Tibial nerve (tissue), 4 donors: ENCODE results near the gene USP6NL.

Experiments
- CTCF ChIP-seq, 5 experiments: fragments of 200-600 bp in 3 of 5; fragments of 450-650 bp in 2 of 5; sonication (generic) in 3 of 5; IDR thresholded peaks; one replicate each; pipeline ENCODE4 v1.5.1; 2016 to 2019; ENCODE audit warnings: antibody characterized with exemption in 5 of 5, mild to moderate bottlenecking in 3 of 5, moderate library complexity in 2 of 5
- EP300 ChIP-seq, 2 donors: sonication (generic); formaldehyde crosslinking; IDR thresholded peaks; one replicate each; pipeline ENCODE4 v1.6.1; 2017; ENCODE audit warnings: antibody characterized with exemption in 2 of 2, mild to moderate bottlenecking in 1 of 2
- POLR2A ChIP-seq, 2 donors: fragments of 450-650 bp; IDR thresholded peaks; one replicate each; pipeline ENCODE4 v1.6.1; 2017; ENCODE audit warnings: antibody characterized with exemption in 2 of 2, mild to moderate bottlenecking in 2 of 2, moderate library complexity in 2 of 2

DNA sequence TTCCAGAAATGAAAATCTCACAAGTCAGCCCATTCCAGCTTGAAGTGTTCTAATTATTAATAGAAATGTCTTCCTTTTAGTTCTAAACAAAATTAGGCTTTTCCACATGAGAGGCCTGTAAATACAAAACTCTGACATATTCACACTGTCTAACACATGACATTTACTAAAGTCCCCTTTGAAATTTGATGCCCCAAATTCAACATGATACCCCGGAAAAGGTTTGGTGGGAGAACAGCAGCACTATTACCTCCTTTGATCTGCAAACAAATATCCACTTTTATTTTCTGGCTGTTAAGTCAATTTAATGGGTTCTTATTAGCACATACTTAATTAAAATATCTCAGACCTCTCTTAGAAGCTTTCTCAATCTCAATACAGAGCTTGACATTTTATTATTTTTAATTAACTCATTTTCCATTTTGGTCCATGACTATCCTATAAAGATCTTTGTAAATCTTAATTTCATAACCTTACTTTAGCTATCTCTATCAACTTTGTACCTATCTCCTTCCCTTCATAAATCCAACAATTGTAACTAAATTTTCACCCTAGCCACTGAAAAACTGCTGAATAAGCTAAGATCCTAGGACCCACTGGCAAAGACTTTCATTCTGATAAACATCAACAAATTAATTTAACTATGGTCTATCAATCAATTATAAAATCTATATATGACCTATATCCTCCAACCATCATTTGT is 63.2 kb downstream of the USP6NL start:
- no peak for TF ChIP-seq CTCF (IDR thresholded peaks at IDR 0.05)
- TF ChIP-seq POLR2A (IDR thresholded peaks at IDR 0.05), result no peak
- no peak for TF ChIP-seq EP300 (IDR thresholded peaks at IDR 0.05)
